HL-60/S4 treated with retinoic acid at 250 ng/mL for 4 days and 3 days (cell line): ENCODE results near the gene GABBR1.

Source experiments
- in situ Hi-C: fragments of 300-500 bp; cut with MboI; formaldehyde crosslinking; loops from 2 replicates; pipeline ENCODE4 v1.7.0; 2022; ENCODE audit warnings: low sequenced_read_pairs

The GABBR1 gene

GRCh38 chr6:29577544-29577943 lies 55.4 kb downstream of the GABBR1 start:
- in situ Hi-C loops: loop anchor here (25.0 kb wide), 1 partner anchor 890 kb away; no protein-coding TSS in a partner anchor

GRCh38 chr6:29576056-29576455 lies 56.9 kb downstream of the GABBR1 start:
- in situ Hi-C loops: loop anchor here (25.0 kb wide), 1 partner anchor 889 kb away; no protein-coding TSS in a partner anchor

GRCh38 chr6:29567991-29568390 lies 65.0 kb downstream of the GABBR1 start:
- in situ Hi-C loops: no loop called here

- in situ Hi-C loops: no loop called here
These were observed 65.4 kb downstream of the GABBR1 start for GRCh38 chr6:29567541-29567940.

- in situ Hi-C loops: no loop called here
These were observed 66.1 kb downstream of the GABBR1 start for GRCh38 chr6:29566856-29567255.

- in situ Hi-C loops: no loop called here
These were observed 68.1 kb downstream of the GABBR1 start for GRCh38 chr6:29564875-29565274.

- in situ Hi-C loops: no loop called here
These were observed 69.5 kb downstream of the GABBR1 start for GRCh38 chr6:29563435-29563965.

GRCh38 chr6:29561606-29562181 lies 71.3 kb downstream of the GABBR1 start:
- in situ Hi-C loops: no loop called here

GRCh38 chr6:29561091-29561490 lies 71.9 kb downstream of the GABBR1 start:
- in situ Hi-C loops: no loop called here

- in situ Hi-C loops: no loop called here
These were observed 73.3 kb downstream of the GABBR1 start, which contains the start of gene UBD for GRCh38 chr6:29559524-29560287. UBD (minus strand) TSS chr6:29559732; CDS start chr6:29559701, 31 bp downstream.

GRCh38 chr6:29558439-29559079 lies 74.4 kb downstream of the GABBR1 start:
- in situ Hi-C loops: no loop called here

GRCh38 chr6:29557320-29557719 lies 75.7 kb downstream of the GABBR1 start:
- in situ Hi-C loops: no loop called here

- in situ Hi-C loops: no loop called here
These were observed 78.2 kb downstream of the GABBR1 start for GRCh38 chr6:29554764-29555163.

GRCh38 chr6:29553268-29554057 lies 79.5 kb downstream of the GABBR1 start:
- in situ Hi-C loops: no loop called here

GRCh38 chr6:29552512-29553051 lies 80.4 kb downstream of the GABBR1 start:
- in situ Hi-C loops: no loop called here

GRCh38 chr6:29547573-29547972 lies 85.4 kb downstream of the GABBR1 start:
- in situ Hi-C loops: no loop called here

GRCh38 chr6:29537714-29538403 lies 95.1 kb downstream of the GABBR1 start:
- in situ Hi-C loops: no loop called here

- in situ Hi-C loops: no loop called here
These were observed 100.5 kb downstream of the GABBR1 start for GRCh38 chr6:29532320-29532951.

- in situ Hi-C loops: no loop called here
These were observed 101.3 kb downstream of the GABBR1 start for GRCh38 chr6:29531668-29532067.
